Activated naive CD8-positive, alpha-beta T cell treated with anti-CD3 and anti-CD28 coated beads for 36 hours (primary cell): Measurements from ENCODE around the gene TTLL4. TPM values are rescaled to one million over a fixed set of nuclear protein-coding genes. Genes with fewer than 3 reads are reported as not detected.
"Not testable (repeated sequence)": the region's sequence is repeated elsewhere in the genome, so short reads cannot be mapped to it uniquely, and the experiment has no call there.

Experiments used
- DNase-seq: peaks from one replicate; pipeline ENCODE4 v3.0.0; 2021
- H3K27ac Mint-ChIP-seq: one replicate; pipeline ENCODE4 v1.8.0; 2022; ENCODE audit warnings: mild to moderate bottlenecking, moderate library complexity, mixed read lengths
- H3K27me3 Mint-ChIP-seq: one replicate; pipeline ENCODE4 v1.8.0; 2022; ENCODE audit warnings: mild to moderate bottlenecking, mixed read lengths
- H3K36me3 Mint-ChIP-seq: one replicate; pipeline ENCODE4 v1.8.0; 2021; ENCODE audit warnings: mild to moderate bottlenecking, mixed read lengths
- H3K4me1 Mint-ChIP-seq: one replicate; pipeline ENCODE4 v1.8.0; 2021; ENCODE audit warnings: mixed read lengths
- H3K4me3 Mint-ChIP-seq: one replicate; pipeline ENCODE4 v1.8.0; 2022; ENCODE audit warnings: mild to moderate bottlenecking, moderate library complexity, mixed read lengths
- H3K9me3 Mint-ChIP-seq: one replicate; pipeline ENCODE4 v1.8.0; 2022; ENCODE audit warnings: mixed read lengths
- total RNA-seq, 2 experiments: library from RNA; stranded (reverse); gene quantifications; one replicate each; pipeline ENCODE4 v1.2.3, GENCODE V29; 2021

TTLL4 gene
- total RNA-seq, 2 experiments from 2014 or later, result 34.2 to 36.7 TPM

GRCh38 chr2:218746470-218746795 lies 35.8 kb downstream of the TTLL4 start:
- Mint-ChIP-seq H3K27ac (no peak overlapping the region), H3K27me3 (no peaks in the 10 kb centered on the region), H3K36me3 (peaks cover 35% of the 10 kb centered on the region), H3K4me1 (peaks cover 15% of the 10 kb centered on the region), H3K4me3 (no peak overlapping the region), H3K9me3 (no peaks in the 10 kb centered on the region)
- no peak for DNase-seq

- Mint-ChIP-seq H3K27me3 (no peaks in the 10 kb centered on the region), H3K4me3 (no peak overlapping the region), H3K36me3 (peaks cover 37% of the 10 kb centered on the region), H3K9me3 (no peaks in the 10 kb centered on the region), H3K4me1 (peaks cover 15% of the 10 kb centered on the region), H3K27ac (no peak overlapping the region)
- no peak for DNase-seq
Measured at GRCh38 chr2:218746960-218747359, 36.3 kb downstream of the TTLL4 start.

DNA sequence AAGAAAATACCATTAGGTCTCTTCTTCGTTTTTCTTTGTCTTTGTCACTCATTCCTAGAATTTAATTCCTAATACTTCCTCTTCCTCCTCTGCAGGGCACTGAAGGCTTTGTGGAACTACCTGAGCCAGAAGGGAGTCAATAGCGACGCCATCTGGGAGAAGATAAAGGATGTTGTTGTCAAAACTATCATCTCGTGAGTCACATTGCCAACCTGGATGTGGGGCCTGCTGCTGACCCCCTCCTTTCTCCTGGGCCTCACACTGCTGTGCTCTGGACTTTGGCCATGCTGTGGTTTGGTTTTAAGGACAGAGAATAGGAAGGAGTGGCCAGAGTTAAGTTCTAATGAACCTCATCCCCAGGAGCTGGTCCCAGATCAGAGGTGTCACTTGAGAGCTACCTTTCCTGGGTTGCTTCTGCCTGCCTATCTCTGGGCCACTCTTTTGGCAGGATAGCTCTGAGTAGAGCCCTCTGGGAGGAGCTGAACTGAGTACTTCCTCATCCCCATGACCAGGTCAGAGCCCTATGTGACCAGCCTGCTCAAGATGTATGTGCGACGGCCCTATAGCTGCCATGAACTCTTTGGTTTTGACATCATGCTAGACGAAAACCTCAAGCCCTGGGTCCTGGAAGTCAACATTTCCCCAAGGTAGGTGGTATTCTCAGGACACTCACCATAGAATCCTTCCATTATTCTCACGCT lies 38.3 kb downstream of the TTLL4 start:
- DNase-seq, result no peak
- Mint-ChIP-seq H3K4me1 (peaks cover 11% of the 10 kb centered on the region), H3K4me3 (no peak overlapping the region), H3K27ac (no peak overlapping the region), H3K9me3 (no peaks in the 10 kb centered on the region), H3K36me3 (peaks cover 48% of the 10 kb centered on the region), H3K27me3 (no peaks in the 10 kb centered on the region)

DNA sequence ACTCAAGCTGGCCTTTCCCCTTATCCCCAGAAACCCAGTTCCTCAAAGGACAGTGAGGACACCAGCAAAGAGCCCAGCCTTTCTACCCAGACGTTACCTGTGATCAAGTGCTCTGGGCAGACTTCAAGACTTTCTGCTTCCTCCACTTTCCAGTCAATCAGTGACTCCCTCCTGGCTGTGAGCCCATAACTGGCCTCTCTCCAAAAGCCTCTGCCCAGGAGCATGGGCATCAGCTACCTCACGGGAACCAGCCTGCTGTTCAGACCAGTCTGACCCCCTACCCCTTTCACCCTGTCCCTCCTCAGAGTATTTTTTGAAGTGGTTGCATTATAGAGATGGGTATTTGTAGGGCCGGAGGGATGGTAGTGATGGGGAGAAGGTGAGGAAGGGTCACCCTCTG lies 43.6 kb downstream of the TTLL4 start:
- DNase-seq, result no peak
- Mint-ChIP-seq H3K27me3 (no peaks in the 10 kb centered on the region), H3K27ac (no peak overlapping the region), H3K9me3 (no peaks in the 10 kb centered on the region), H3K4me3 (no peak overlapping the region), H3K4me1 (no peaks in the 10 kb centered on the region), H3K36me3 (peaks cover 28% of the 10 kb centered on the region)

DNA sequence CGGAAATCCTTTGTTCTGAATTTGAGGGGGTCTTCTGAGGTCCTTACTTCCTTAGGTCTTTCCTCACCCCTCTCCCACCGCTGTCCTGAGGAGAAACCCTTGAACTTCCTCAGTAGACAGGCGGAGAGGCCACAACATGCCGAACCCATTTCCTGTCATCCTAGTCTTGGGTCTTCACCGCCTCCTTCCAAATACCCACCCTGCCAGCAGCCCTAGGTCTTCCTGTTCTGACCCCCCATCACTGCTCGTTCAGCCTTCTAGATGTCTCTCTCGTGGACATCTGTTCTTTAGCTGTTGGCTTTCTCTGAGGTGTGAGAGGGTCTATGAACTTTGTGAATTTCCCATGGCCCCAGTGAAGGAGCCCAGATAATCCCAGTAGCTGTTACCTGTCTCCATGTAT lies 44.1 kb downstream of the TTLL4 start:
- Mint-ChIP-seq H3K9me3 (no peaks in the 10 kb centered on the region), H3K4me3 (no peak overlapping the region), H3K27me3 (no peaks in the 10 kb centered on the region), H3K27ac (no peak overlapping the region), H3K36me3 (peaks cover 26% of the 10 kb centered on the region), H3K4me1 (no peaks in the 10 kb centered on the region)
- no peak for DNase-seq

DNA sequence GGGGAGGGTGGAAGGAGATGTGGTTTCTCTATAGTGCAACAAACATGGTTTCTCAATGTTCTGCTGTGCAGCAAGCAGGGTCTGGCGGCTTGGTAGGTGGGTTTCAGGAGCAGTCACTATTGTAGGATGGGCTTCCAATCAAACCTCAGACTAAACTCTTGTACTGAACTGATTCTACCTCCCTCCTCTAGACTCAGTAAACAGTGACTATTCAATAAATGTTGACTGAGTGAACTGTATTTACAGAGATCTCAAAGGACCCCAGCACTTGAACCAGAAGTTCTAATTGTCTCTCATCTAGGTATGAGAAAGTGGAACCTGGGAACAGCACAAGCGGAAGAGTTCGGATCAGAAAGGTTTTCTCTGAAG lies 44.5 kb downstream of the TTLL4 start:
- Mint-ChIP-seq H3K27me3 (no peaks in the 10 kb centered on the region), H3K9me3 (no peaks in the 10 kb centered on the region), H3K4me1 (no peaks in the 10 kb centered on the region), H3K36me3 (peaks cover 22% of the 10 kb centered on the region), H3K4me3 (no peak overlapping the region), H3K27ac (no peak overlapping the region)
- DNase-seq, result no peak

GRCh38 chr2:218755567-218756404 lies 45.2 kb downstream of the TTLL4 start:
- DNase-seq, result no peak
- H3K4me1 Mint-ChIP-seq, result no peaks in the 10 kb centered on the region
- no peak overlapping the region for H3K27ac Mint-ChIP-seq
- no peaks in the 10 kb centered on the region for H3K9me3 Mint-ChIP-seq
- H3K36me3 Mint-ChIP-seq, result peaks cover 19% of the 10 kb centered on the region
- H3K27me3 Mint-ChIP-seq, result no peaks in the 10 kb centered on the region
- H3K4me3 Mint-ChIP-seq, result no peak overlapping the region

- Mint-ChIP-seq H3K27ac (no peak overlapping the region), H3K4me3 (no peak overlapping the region), H3K9me3 (no peaks in the 10 kb centered on the region), H3K27me3 (no peaks in the 10 kb centered on the region), H3K4me1 (no peaks in the 10 kb centered on the region), H3K36me3 (peaks cover 16% of the 10 kb centered on the region)
- no peak for DNase-seq
Measured at GRCh38 chr2:218756599-218757377, 46.2 kb downstream of the TTLL4 start.

GRCh38 chr2:218761795-218762194 lies 51.2 kb downstream of the TTLL4 start:
- Mint-ChIP-seq H3K27me3 (no peaks in the 10 kb centered on the region), H3K27ac (no peak overlapping the region), H3K9me3 (no peaks in the 10 kb centered on the region), H3K4me3 (no peak overlapping the region), H3K4me1 (no peaks in the 10 kb centered on the region), H3K36me3 (no peaks in the 10 kb centered on the region)
- no peak for DNase-seq

GRCh38 chr2:218772759-218773158 lies 62.1 kb downstream of the TTLL4 start:
- not testable (repeated sequence) for H3K27ac Mint-ChIP-seq, H3K27me3 Mint-ChIP-seq, DNase-seq, H3K9me3 Mint-ChIP-seq, H3K4me3 Mint-ChIP-seq, H3K4me1 Mint-ChIP-seq
- H3K36me3 Mint-ChIP-seq, result peaks cover 39% of the 10 kb centered on the region

- Mint-ChIP-seq H3K4me3 (no peak overlapping the region), H3K27me3 (peaks cover 9% of the 10 kb centered on the region), H3K27ac (no peak overlapping the region), H3K4me1 (no peaks in the 10 kb centered on the region), H3K36me3 (peaks cover 44% of the 10 kb centered on the region), H3K9me3 (peaks cover 11% of the 10 kb centered on the region)
- no peak for DNase-seq
Measured at GRCh38 chr2:218773881-218774280, 63.2 kb downstream of the TTLL4 start.

GRCh38 chr2:218776488-218776887 lies 65.9 kb downstream of the TTLL4 start:
- Mint-ChIP-seq H3K27ac (no peak overlapping the region), H3K27me3 (peaks cover 32% of the 10 kb centered on the region), H3K9me3 (peaks cover 11% of the 10 kb centered on the region), H3K36me3 (peaks cover 35% of the 10 kb centered on the region), H3K4me3 (no peak overlapping the region), H3K4me1 (no peaks in the 10 kb centered on the region)
- DNase-seq, result no peak

- H3K36me3 Mint-ChIP-seq, result peaks cover 31% of the 10 kb centered on the region
- peaks cover 1% of the 10 kb centered on the region for H3K4me1 Mint-ChIP-seq
Measured at GRCh38 chr2:218777276-218777990, 66.8 kb downstream of the TTLL4 start.

GRCh38 chr2:218780046-218780445 lies 69.4 kb downstream of the TTLL4 start:
- H3K9me3 Mint-ChIP-seq, result peaks cover 11% of the 10 kb centered on the region
- H3K4me1 Mint-ChIP-seq, result peaks cover 1% of the 10 kb centered on the region
- DNase-seq, result no peak
- H3K36me3 Mint-ChIP-seq, result peaks cover 24% of the 10 kb centered on the region
- no peak overlapping the region for H3K27ac Mint-ChIP-seq
- H3K27me3 Mint-ChIP-seq, result peaks cover 59% of the 10 kb centered on the region
- H3K4me3 Mint-ChIP-seq, result no peak overlapping the region

More at GRCh38 chr2:218777276-218777990, 66.8 kb downstream of the TTLL4 start:
- Mint-ChIP-seq H3K9me3 (peaks cover 11% of the 10 kb centered on the region), H3K4me3 (no peak overlapping the region), H3K27ac (no peak overlapping the region), H3K27me3 (peaks cover 38% of the 10 kb centered on the region)
- DNase-seq, result no peak
